ENCODE data around the gene MAPRE3. TPM values are rescaled to one million over a fixed set of nuclear protein-coding genes. Genes with fewer than 3 reads are reported as not detected.

MAPRE3 gene
- total RNA-seq, 1 experiment from 2014 or later = 0.42 TPM

DNA sequence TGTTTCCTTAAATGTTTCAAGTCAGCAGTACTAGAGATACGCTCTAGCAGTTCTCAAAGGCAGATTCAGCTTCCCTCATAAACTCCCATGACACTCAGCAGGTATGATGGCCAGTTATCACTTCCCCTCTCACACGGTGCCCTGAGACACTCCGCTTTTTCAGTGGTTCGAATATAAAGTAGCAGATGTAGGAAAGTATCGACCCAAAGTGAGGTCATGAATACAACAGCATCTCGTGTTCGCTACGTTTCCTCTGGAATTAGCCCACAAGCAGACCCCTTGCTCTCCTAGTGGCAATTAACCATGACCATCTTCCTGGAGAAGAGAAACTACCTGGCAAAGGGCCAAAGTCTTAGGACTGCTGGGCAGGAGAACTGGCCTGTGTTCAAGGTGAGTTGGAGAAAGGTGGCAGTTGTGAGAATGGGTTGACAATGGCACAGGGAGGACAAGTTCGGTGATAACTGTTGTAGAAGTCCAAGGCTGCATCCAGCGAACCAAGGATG is 71.8 kb downstream of the MAPRE3 start:
- Histone ChIP-seq H3K27me3 (ENCODE audit: control insufficient read depth, insufficient read depth, low read length) (no peaks in the 10 kb centered on the region), H3K36me3 (replicated peaks; ENCODE audit: control insufficient read depth, insufficient read depth, low read length) (peaks cover 40% of the 10 kb centered on the region), H3K4me3 (ENCODE audit: insufficient read depth, low read depth, low read length) (no peak overlapping the region)
- DNase-seq = no peak

DNA sequence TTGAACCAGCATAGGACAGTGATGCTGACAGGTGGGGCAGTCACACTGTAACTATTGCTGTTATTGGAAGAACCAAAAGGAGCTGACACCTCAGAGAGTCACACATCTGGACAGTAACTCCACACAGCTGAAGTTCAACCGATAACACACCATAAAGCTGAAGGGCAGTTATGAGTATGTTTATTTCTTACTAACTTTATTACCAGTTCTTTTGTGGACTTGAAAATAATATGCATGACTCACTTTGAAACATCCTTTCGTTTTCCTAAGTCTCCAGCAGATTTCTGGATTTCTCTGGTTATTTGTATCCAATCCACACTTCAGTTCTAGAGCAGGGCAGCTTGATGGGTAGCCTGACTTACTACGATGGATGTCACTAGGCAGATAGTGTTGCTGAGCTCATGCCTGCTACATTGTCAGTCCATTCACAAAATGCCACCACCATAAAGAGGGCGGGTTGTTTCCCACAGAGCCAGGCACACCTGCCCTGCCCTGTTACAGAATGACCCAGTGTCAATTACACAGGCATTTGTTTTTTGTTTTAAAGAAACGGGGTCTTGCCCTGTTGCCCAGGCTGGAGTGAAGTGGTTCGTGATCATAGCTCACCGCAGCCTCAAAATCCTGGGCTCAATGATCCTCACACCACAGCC is 72.7 kb downstream of the MAPRE3 start:
- peaks cover 31% of the 10 kb centered on the region for H3K36me3 ChIP-seq (replicated peaks; ENCODE audit: control insufficient read depth, insufficient read depth, low read length)
- H3K4me3 ChIP-seq (ENCODE audit: insufficient read depth, low read depth, low read length) = no peak overlapping the region
- H3K27me3 ChIP-seq (ENCODE audit: control insufficient read depth, insufficient read depth, low read length) = no peaks in the 10 kb centered on the region
- DNase-seq = no peak

DNA sequence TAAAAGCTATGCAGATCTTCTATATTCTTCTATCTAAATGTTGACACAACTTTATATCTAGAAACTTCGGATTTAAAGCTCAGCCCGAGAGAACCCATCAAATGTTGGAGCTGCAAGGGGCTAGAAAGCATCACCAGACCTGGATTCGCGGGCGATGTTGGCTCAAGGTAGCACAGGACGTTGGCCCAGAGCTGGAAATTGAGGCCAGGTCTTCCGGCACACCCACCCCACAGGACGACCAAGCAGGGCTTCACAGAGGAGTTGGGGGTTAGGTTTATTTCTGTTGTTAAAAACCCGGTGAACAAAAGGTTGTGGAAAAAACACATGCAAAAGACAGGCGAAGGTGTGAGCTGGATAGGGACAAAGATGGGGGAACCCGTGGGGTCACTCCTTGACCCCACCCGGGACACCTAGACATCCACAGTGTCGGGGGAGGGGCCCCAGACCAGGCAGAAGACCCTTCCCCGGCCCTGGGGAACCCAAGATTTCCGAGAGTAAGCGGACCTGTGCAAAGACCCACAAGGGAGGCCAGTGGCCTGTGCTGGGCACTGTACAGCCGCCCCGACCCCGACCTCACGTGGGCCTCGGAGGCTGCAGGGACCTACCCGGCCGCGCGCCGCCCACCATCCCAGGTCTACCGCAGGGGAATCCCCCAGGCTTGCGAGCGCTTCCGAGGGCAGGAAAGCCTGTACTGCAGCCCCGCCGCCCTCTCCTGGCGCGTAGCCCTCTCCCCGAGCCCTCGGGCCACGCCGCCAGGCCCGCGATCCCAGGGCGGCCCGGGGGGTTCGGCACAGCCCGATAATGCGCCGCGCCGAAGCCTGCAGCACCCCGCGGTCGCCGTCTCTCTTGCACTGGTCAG is 79.2 kb downstream of the MAPRE3 start:
- no peaks in the 10 kb centered on the region for H3K27me3 ChIP-seq (ENCODE audit: control insufficient read depth, insufficient read depth, low read length)
- peak; percentile 90 for DNase-seq
- peak overlapping the region; percentile 91 for H3K4me3 ChIP-seq (ENCODE audit: insufficient read depth, low read depth, low read length)
- H3K36me3 ChIP-seq (replicated peaks; ENCODE audit: control insufficient read depth, insufficient read depth, low read length) = peaks cover 4% of the 10 kb centered on the region

DNA sequence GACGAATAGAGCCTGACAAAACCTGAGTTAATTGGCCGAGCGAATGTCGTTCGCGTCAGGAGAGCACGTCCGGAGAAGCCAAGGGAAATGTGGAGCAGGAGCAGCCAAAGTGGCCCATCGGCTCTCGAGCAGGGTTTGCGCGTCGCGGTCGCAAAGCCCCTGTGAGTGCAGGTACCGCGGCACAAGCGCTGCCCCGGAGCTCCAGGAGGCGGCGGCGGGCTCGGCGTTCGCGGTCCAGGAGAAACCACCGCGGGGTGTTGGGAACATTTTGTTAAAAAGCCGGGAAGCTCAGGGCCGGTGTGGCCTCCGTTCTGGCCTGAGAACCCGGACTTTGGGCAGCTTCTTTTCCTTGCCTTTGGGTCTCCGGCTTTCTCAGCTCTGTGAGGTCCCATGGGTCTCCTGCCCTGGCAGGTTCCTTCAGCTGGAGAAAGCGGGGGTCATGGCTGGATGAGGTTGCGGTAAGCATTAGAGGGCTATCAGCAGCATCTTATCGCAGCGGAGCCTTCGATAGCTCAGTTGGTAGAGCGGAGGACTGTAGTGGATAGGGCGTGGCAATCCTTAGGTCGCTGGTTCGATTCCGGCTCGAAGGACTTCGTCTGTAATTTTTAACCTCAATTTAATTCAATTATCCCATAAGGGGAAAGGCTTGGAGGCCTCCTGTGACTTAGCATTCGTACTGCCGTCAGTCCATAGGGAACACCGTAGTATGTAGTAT is 80.0 kb downstream of the MAPRE3 start:
- peak overlapping the region; percentile 91 for H3K4me3 ChIP-seq (ENCODE audit: insufficient read depth, low read depth, low read length)
- peak; percentile 92 for DNase-seq

DNA sequence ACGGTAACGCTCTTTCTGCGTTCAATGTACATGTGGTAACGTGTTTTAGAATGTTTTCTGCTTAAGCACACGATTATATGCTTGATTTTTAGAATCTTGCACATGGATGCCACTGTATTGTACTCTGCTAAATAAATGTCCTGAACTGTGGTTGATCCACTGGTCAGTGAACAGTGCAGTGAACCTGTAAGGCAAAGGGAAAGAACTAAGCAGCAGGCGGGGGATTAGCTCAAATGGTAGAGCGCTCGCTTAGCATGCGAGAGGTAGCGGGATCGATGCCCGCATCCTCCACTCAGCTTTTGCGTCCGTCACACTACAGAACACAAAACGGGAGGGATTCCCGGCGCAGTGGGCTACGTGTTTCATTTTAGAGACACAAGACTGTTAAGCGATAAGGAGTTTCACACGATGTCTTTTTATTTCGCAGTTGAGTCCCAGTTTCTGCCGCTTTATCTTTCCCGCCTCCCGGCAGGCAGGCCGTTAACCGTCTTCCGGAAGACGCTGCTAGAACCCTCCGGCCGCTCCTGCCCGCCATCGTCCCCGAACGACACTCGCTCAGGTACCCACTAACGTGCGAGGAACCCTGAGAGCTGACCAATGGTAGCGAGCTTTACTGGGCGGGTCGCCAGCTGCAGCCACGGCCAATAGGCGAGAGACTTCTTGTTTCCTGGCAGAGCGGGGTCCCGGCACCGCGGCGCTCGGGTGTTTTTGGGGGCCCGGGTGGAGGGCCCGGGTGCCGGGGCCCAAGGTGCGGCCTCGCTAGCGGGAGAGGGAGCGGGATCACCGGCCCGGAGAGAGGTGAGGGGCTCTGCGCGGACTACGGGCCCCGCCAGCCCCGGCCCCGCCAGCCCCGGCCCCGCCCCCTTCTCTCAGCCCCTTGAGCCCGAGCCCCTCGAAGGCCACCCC is 80.8 kb downstream of the MAPRE3 start, which contains the start of gene AGBL5:
Gene AGBL5, plus strand, starts transcription at position 673 of the 906 bp plus-strand sequence. CDS start 1,291 bp downstream, outside the sequence.
- Histone ChIP-seq H3K27me3 (ENCODE audit: control insufficient read depth, insufficient read depth, low read length) (no peaks in the 10 kb centered on the region), H3K4me3 (ENCODE audit: insufficient read depth, low read depth, low read length) (peak within 1 kb of the TSS; percentile 91), H3K36me3 (replicated peaks; ENCODE audit: control insufficient read depth, insufficient read depth, low read length) (peaks cover 14% of the 10 kb centered on the region)
- peak; percentile 99 for DNase-seq

More for the DNA sequence above, 80.0 kb downstream of the MAPRE3 start:
- no peaks in the 10 kb centered on the region for H3K27me3 ChIP-seq (ENCODE audit: control insufficient read depth, insufficient read depth, low read length)
- peaks cover 9% of the 10 kb centered on the region for H3K36me3 ChIP-seq (replicated peaks; ENCODE audit: control insufficient read depth, insufficient read depth, low read length)

DNA sequence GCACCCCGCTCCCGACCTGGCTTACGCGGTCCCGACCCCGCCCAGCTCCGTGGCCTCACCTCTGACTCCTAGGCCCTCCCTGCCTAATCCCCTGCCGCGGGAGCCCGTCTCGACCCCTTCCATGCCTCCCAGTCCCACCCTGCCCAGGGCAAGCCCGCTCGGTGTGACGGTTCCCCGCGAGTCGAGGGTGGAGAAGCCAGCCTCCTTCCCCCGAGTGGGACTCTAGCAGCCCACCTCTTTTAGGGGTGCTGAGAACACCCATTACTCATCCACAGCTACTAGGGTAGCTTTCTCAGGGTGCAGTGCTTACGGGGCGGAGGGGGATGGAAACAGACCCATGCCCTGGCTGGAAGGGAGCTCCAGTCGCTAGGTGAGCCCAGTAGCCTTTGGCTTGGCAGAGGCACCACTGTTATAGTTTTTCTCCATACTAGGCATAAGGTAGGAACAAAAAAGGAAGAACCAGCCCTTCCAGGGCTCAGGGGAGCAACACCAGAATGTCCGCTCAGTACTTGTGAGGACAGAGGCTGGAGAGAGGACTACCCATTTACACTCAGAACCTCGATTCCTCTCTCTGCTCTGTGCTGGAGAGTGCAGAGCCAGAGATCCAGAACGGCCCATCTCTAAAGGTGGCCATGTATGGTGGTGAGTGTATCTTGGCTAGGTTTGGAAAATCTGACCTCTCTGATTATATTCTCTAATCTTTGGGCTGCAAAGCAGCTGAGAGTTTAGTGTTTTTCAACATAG is 81.6 kb downstream of the MAPRE3 start:
- peaks cover 16% of the 10 kb centered on the region for H3K36me3 ChIP-seq (replicated peaks; ENCODE audit: control insufficient read depth, insufficient read depth, low read length)
- DNase-seq = peak; percentile 81
- no peaks in the 10 kb centered on the region for H3K27me3 ChIP-seq (ENCODE audit: control insufficient read depth, insufficient read depth, low read length)
- peak overlapping the region; percentile 91 for H3K4me3 ChIP-seq (ENCODE audit: insufficient read depth, low read depth, low read length)

DNA sequence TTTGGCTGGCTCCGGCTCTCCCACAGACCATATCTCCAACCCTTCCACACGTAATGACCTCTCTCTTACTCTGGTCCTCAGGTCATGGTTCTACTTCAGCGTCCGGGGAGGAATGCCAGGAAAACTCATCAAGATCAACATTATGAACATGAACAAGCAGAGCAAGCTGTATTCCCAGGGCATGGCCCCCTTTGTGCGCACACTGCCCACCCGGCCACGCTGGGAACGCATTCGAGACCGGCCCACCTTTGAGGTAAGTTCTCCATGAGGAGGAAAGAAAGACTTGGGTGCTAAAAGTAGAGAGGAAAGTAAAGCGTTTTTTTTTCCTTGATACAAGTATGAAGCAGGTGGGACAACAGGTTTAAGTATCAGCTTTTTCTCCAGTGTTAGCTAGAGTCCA is 82.9 kb downstream of the MAPRE3 start:
- Histone ChIP-seq H3K4me3 (ENCODE audit: insufficient read depth, low read depth, low read length) (no peak overlapping the region), H3K36me3 (replicated peaks; ENCODE audit: control insufficient read depth, insufficient read depth, low read length) (peaks cover 17% of the 10 kb centered on the region), H3K27me3 (ENCODE audit: control insufficient read depth, insufficient read depth, low read length) (no peaks in the 10 kb centered on the region)
- DNase-seq = no peak

DNA sequence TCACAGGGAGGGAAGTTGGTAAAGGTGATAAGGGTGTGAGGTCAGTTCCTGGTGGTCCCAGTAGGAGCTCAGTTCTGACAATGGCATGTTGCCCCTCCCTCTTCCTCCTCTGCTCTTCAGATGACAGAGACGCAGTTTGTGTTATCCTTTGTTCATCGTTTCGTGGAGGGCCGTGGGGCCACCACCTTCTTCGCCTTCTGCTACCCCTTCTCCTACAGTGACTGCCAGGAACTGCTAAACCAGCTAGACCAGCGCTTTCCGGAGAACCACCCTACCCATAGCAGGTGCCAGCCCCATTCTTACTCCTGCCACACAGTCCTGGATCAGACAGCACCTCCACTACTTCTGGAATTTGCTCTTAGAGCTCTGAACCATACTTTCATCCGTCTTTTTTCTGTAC is 83.3 kb downstream of the MAPRE3 start:
- peaks cover 18% of the 10 kb centered on the region for H3K36me3 ChIP-seq (replicated peaks; ENCODE audit: control insufficient read depth, insufficient read depth, low read length)
- no peaks in the 10 kb centered on the region for H3K27me3 ChIP-seq (ENCODE audit: control insufficient read depth, insufficient read depth, low read length)
- no peak overlapping the region for H3K4me3 ChIP-seq (ENCODE audit: insufficient read depth, low read depth, low read length)
- no peak for DNase-seq

DNA sequence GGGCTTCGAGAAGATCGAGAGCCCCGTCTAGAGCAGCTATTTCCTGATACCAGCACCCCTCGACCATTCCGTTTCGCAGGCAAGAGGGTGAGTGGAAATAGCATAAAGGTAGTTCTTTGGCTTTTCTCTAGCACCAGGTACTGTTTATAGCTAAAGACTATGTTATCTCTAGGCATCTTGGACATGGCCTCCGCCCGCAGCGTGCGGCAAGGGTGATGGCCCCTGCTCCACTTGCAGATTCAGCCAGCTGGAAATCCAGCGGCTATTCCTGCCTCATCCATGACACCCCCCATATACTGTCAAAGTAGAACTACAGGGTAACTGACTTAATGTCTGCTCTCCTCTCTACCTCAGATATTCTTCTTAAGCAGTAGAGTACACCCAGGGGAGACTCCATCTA is 84.3 kb downstream of the MAPRE3 start:
- no peak overlapping the region for H3K4me3 ChIP-seq (ENCODE audit: insufficient read depth, low read depth, low read length)
- DNase-seq = no peak
- peaks cover 22% of the 10 kb centered on the region for H3K36me3 ChIP-seq (replicated peaks; ENCODE audit: control insufficient read depth, insufficient read depth, low read length)
- H3K27me3 ChIP-seq (ENCODE audit: control insufficient read depth, insufficient read depth, low read length) = no peaks in the 10 kb centered on the region

DNA sequence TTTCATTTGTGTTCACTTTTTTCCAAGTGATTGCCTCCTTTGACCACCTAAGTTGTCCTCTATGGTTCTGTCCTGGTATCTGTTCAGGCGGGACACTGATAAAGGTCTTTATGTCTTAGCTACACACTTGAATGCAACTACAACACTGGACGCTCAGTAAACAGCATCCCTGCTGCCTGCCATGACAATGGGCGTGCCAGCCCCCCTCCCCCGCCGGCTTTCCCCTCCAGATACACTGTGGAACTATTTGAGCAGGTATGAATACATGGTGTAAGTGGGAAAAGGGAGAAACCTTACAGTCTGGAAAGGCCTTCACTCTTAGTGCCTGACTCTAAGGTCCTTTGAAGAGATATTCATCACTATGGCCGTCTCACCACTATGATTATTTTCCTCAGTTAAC is 86.7 kb downstream of the MAPRE3 start:
- no peak for DNase-seq
- Histone ChIP-seq H3K4me3 (ENCODE audit: insufficient read depth, low read depth, low read length) (no peak overlapping the region), H3K36me3 (replicated peaks; ENCODE audit: control insufficient read depth, insufficient read depth, low read length) (peaks cover 22% of the 10 kb centered on the region), H3K27me3 (ENCODE audit: control insufficient read depth, insufficient read depth, low read length) (no peaks in the 10 kb centered on the region)

DNA sequence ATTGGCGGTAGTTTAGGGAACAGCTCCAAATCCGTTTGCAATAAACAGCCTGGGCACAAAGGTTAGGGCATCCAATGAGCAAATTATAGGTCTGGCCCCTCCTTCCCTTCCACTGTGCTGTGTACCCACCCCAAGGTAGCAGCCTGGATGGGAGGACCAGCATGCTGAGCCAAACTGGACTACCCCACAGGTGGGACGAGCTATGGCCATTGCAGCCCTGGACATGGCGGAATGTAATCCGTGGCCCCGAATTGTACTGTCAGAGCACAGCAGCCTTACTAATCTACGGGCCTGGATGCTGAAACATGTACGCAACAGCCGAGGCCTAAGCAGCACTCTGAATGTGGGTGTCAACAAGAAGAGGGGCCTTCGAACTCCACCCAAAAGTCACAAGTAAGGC is 87.8 kb downstream of the MAPRE3 start:
- no peak for DNase-seq
- peaks cover 22% of the 10 kb centered on the region for H3K36me3 ChIP-seq (replicated peaks; ENCODE audit: control insufficient read depth, insufficient read depth, low read length)
- H3K4me3 ChIP-seq (ENCODE audit: insufficient read depth, low read depth, low read length) = no peak overlapping the region

DNA sequence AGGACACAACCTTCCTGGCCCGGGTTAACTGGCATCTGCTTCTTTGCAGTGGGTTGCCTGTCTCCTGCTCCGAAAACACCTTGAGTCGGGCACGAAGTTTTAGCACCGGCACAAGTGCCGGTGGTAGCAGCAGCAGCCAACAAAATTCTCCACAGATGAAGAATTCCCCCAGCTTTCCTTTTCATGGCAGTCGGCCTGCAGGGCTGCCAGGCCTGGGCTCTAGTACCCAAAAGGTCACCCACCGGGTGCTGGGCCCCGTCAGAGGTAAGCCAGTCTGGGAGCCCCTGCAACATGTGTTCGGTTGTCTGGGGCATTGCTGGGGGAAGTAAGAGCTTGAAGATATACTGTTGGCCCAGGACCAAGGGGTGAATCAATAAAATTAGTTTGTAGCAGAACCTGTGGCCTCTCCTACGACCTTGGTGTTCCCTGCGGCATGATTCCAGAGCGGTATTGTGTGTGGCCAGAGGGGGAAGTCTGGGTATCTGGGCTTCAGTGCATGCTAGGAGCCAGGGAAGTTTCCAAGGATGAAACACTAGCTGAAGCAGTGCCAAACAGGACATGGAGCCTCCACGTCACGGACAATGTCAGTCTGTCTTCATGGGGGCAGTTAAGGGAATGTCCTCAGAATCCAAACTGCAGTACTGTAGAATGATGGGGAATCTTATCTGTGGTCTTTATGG is 88.8 kb downstream of the MAPRE3 start:
- Histone ChIP-seq H3K36me3 (replicated peaks; ENCODE audit: control insufficient read depth, insufficient read depth, low read length) (peaks cover 18% of the 10 kb centered on the region), H3K4me3 (ENCODE audit: insufficient read depth, low read depth, low read length) (no peak overlapping the region), H3K27me3 (ENCODE audit: control insufficient read depth, insufficient read depth, low read length) (no peaks in the 10 kb centered on the region)
- DNase-seq = no peak

More for the DNA sequence above, 87.8 kb downstream of the MAPRE3 start:
- H3K27me3 ChIP-seq (ENCODE audit: control insufficient read depth, insufficient read depth, low read length) = no peaks in the 10 kb centered on the region

DNA sequence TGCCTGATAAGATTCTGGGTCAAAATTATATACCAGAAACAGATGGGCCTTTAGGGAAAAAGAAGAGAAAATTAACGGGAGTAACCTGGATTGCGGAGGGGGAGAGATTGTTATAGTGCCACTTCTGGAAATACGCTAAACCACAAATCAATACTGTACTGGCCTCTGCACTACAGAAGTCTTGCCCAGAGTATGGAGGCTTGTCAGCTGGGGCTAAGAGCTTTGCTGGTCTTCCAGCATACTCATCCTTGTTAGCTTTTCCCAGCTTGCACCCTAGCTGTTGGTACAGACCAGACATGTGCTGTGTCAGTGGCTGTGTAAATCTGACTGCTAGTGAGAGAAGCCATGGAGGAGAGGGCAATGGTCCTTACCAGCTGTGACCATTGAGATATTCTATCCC is 89.9 kb downstream of the MAPRE3 start:
- H3K36me3 ChIP-seq (replicated peaks; ENCODE audit: control insufficient read depth, insufficient read depth, low read length) = peaks cover 15% of the 10 kb centered on the region
- H3K4me3 ChIP-seq (ENCODE audit: insufficient read depth, low read depth, low read length) = no peak overlapping the region
- no peak for DNase-seq

More for the DNA sequence above, 89.9 kb downstream of the MAPRE3 start:
- H3K27me3 ChIP-seq (ENCODE audit: control insufficient read depth, insufficient read depth, low read length) = no peaks in the 10 kb centered on the region
